A172 (cell line): ENCODE data around the gene CD207. TPM values are rescaled to one million over a fixed set of nuclear protein-coding genes. Genes with fewer than 3 reads are reported as not detected.

Experiments
- DNase-seq: peaks from one replicate; pipeline ENCODE4 v3.0.0-alpha.2; 2015; ENCODE audit warnings: low spot score
- total RNA-seq: library from RNA; depleted of rRNA; stranded (reverse); fragments of >200 nt; shearing (Covaris generic); gene quantifications from 2 replicates; pipeline ENCODE4 v1.2.3, GENCODE V29; 2014; rRNA removed

The CD207 gene
- total RNA-seq, 1 experiment from 2014 or later: not detected

DNA sequence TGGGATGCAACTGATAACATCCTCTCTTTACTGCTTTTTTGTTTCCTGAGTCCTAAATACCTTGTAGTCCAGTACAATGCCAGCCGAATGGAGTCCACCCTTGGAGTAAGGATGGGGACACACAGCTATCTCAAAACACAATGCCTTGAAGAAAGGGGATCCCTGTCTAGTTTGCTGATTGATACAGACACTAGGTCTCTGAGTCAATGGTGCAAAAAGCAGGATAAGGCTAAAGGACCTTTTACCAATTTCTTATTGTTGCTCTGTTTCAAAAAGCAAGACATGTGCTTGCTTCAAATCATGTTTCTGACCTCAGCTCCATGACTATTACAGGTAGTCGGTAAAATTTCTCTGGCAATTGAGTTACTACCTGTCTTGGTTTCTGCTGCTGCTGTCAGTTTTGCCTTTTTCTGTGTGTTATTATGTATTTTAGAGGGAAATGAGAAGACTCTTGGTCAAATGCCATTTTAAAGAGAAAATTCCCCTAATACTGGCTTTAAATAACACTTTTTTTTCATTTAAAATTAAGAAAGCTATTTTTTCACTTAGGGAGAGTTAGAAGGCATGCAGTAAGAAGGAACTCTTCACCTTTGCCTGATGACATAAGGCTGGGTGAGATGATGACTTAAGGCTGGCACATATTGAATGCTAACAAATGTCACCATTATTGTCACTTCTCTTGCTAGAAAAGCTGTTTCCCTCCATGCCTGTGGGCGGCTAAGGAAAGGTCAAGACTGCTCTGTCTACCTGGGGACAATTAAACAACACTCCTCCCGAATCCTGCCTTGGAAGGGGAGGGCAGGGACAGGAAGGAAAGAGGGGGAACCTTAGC is 40.2 kb downstream of the CD207 start:
- no peak for DNase-seq

GRCh38 chr2:70793450-70793849 is 42.2 kb downstream of the CD207 start:
- DNase-seq: no peak

DNA sequence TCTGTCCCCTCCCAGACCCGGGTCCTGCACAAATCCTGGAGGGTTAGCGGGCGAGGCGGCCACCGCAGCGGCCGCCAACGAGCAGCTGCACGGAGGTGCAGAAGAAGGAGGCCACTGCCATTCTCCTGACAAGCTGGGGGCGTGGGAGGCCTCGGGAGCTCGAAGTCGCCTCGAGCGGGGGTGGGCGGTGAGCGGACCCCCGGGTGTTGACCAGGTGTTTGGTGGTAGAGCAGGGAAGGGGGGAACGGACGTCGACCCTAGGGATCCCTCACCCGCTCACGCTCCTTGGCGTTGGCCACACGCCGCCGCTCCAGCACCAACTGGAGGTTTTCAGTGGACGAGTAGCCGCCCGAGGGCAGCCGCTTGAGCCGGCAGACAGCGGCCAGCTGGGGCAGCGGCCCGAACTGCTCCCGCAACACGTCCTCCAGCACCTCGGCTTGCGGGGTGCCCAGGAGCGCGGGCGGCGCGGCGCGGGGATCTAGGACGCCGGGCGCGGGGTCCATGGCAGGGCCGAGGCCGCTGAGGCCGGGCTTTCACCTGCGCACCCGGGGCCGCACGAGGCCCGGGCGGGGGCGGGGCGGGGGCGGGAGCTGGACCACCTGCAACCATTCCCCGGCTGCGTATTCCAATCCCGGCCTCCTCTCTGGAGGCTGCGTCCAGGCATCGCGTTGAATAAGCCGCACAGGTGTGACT is 45.3 kb downstream of the CD207 start, which contains the start of gene FIGLA:
Gene FIGLA (minus strand): TSS at position 508 of the 693 bp plus-strand sequence. CDS start 5 bp downstream, at position 503.
- no peak for DNase-seq

DNA sequence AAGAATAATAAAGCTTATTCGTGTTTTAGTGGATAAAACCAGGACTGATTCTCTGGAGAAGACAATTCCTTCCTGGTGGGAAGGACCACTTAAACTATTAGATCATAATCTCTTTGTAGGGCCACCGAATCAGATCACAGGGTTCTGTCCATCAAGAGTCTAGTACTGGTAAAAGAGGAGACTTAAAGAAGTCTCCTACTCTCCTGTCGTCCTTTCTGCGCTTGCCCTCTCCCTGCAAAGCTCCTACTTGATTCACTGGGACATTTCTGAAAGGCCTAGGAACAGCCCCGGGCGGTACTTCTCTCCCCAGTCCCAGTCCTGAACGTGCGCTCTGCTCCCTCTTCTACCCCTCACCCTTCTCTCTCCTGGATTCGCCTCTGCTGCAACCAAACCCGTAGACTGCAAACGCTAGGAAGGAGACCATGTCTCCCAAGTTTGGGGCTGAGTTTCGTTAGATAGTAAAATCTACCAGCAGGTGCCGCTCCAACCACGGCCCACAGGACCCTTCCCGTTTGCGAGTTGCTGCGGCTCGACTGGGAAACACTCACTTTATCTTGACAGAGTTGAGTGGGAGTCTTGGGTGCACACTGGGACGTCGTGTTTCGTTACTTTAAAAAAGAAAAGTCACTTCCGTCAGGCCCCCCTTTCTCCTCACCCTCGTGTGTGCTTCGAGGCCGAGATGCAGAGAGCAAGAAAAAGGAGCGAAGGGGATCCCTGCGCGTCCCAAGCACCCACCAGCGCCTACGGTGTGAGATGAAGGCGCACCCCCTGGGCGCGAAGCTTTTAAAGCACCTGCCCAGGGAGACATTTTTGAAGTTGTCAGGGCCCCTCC is 46.1 kb downstream of the CD207 start:
- peak; percentile 29 for DNase-seq

GRCh38 chr2:70785137-70785911 is 50.3 kb downstream of the CD207 start:
- peak; percentile 71 for DNase-seq

DNA sequence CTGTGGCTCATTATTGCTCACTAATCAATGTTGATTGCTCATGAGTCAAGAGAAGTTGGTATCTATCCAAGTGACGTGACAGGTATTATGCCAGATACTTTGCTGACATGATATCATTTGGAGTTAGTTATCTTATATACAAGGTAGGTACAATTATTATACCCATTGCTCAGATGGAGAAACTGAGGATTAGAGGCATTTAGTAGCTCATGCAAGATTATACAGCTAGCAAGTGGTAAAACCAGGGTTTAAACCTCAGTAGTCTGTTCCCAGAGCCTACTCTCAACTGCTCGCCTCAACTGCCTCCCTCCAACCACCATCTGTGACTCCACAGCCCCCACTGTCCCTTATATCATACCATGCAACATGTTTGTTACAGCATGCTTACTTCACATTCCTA is 51.3 kb downstream of the CD207 start:
- no peak for DNase-seq

Other genes with a start within 250 kb of the CD207 start
- 47.5 and 50.5 TPM in 2 replicates for gene ADD2, start 67.6 kb downstream of the CD207 start, total RNA-seq
- gene FIGLA, start 45.2 kb downstream of the CD207 start, total RNA-seq: not detected in 2 replicates
- not detected in 2 replicates for gene CLEC4F, start 15.2 kb downstream of the CD207 start, total RNA-seq
- gene VAX2, start 64.8 kb upstream of the CD207 start, total RNA-seq: 3.3 and 5.0 TPM in 2 replicates
- gene ATP6V1B1, start 100.1 kb upstream of the CD207 start, total RNA-seq: 0.93 TPM in 1 of 2 replicates, not detected in the other
- gene ANKRD53, start 142.8 kb upstream of the CD207 start, total RNA-seq: not detected in 2 replicates
- gene TEX261, start 159.1 kb upstream of the CD207 start, total RNA-seq: 41.4 and 49.5 TPM in 2 replicates
- 73.3 and 128 TPM in 2 replicates for gene NAGK, start 232.8 kb upstream of the CD207 start, total RNA-seq